K562 (cell line): Measurements from ENCODE around the gene MLIP. TPM values are rescaled to one million over a fixed set of nuclear protein-coding genes. Genes with fewer than 3 reads are reported as not detected.

Source experiments
- IFI16 ChIP-seq: fragments of 250-450 bp; sonication (Bioruptor Pico); IDR thresholded peaks from 2 replicates; pipeline ENCODE4 v2.1.2; 2022; ENCODE audit warnings: mild to moderate bottlenecking, inconsistent platforms
- PTBP1 ChIP-seq: fragments of 200-400 bp; formaldehyde crosslinking; IDR thresholded peaks from 2 replicates; pipeline ENCODE4 v1.6.1; 2017; ENCODE audit warnings: low read depth, low read length
- ZNF318 ChIP-seq, 2 experiments: fragments of 450-650 bp; IDR thresholded peaks; 2 replicates each; pipeline ENCODE4 v1.6.1; 2016; ENCODE audit warnings: mild to moderate bottlenecking in 2 of 2, borderline replicate concordance in 1 of 2, low read depth in 1 of 2, moderate library complexity in 1 of 2
- polyA plus RNA-seq, 8 experiments: library from polyadenylated mRNA; depleted of rRNA in 4 of 8; stranded (reverse) in 5 of 8; unstranded in 3 of 8; fragments of >200 nt; fragmentation: Nextera tagmentation in 2 of 8; fragmentation: Illumina TruSeq in 1 of 8; extraction: Ambion mirVana in 2 of 8; extraction: Trizol in 1 of 8; gene quantifications; 2 replicates each; pipeline versions ENCODE4 v1.2.1 to v1.2.3, GENCODE V29; 2011 to 2014; ENCODE audit warnings: inconsistent platforms in 1 of 8, missing spikeins in 1 of 8
- total RNA-seq, 7 experiments: library from RNA; depleted of rRNA in 6 of 7; stranded (reverse); fragments of >200 nt in 6 of 7; fragmentation: Illumina TruSeq in 2 of 7; extraction: Trizol in 2 of 7; gene quantifications; 2 replicates each; pipeline versions ENCODE4 v1.2.1 to v1.2.3, GENCODE V29; 2011 to 2021; ENCODE audit warnings: low replicate concordance in 1 of 7
- TF ChIP-seq, protein P1 (sequence below), 2 experiments: IDR thresholded peaks in 1 of 2; conservative IDR thresholded peaks in 1 of 2; 2 replicates each; pipeline ENCODE4 v1.6.1; 2016; ENCODE audit warnings: low read depth in 2 of 2, mild to moderate bottlenecking in 1 of 2, missing compliant biosample characterization in 1 of 2, missing genetic modification characterization in 1 of 2, moderate library complexity in 1 of 2

The MLIP gene
- total and polyA plus RNA-seq, 9 of the 15 experiments (the other 6 are each of a cell fraction or from before 2014, with no cell fraction given): not detected

GRCh38 chr6:54238396-54238795, 127.2 kb downstream of the MLIP start (continued):
- no peak for TF ChIP-seq ZNF318 (IDR thresholded peaks at IDR 0.05; ENCODE audit: borderline replicate concordance in 1 of 2, low read depth in 1 of 2)
- TF ChIP-seq, protein P1, sequence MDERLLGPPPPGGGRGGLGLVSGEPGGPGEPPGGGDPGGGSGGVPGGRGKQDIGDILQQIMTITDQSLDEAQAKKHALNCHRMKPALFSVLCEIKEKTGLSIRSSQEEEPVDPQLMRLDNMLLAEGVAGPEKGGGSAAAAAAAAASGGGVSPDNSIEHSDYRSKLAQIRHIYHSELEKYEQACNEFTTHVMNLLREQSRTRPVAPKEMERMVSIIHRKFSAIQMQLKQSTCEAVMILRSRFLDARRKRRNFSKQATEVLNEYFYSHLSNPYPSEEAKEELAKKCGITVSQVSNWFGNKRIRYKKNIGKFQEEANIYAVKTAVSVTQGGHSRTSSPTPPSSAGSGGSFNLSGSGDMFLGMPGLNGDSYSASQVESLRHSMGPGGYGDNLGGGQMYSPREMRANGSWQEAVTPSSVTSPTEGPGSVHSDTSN (CRISPR knock-in tag; IDR thresholded peaks at IDR 0.05; ENCODE audit: low read depth): no peak
- TF ChIP-seq, protein P1 (tag; conservative IDR thresholded peaks at IDR 0.05; ENCODE audit: low read depth): no peak
- no peak for TF ChIP-seq IFI16 (CRISPR knock-in tag)
- no peak for TF ChIP-seq PTBP1
